ENCODE data around the gene CYB5B.
A peak's percentile ranks its signal among the peaks of the same experiment; 100 is the strongest.

Gene CYB5B

DNA sequence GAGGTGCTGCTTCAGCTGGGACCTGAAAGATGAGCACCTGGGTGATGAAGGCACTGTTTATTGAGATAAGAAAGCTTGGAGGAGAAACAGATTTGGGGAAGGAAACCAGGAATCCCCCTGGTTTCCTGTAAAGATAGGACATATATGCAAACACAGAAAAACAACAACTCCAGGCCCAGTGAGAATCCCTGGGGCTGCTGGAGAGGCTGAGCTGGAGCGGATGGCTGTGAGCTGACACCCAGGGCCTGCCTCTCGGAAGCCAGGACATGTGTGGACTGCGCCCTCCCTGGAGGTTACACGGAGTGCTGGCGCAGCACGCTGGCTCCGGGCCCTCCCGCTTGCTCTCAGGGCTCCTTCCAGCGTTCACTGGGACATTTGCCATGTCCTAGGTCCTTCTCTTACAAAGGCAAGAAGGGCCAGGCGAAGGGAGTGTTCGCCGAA is 57.5 kb downstream of the CYB5B start:
- H3K36me3 ChIP-seq (ENCODE audit: control insufficient read depth in 1 of 2, insufficient read depth in 2 of 2, low read length in 2 of 2) = no peaks in the 10 kb centered on the region
- H3K27me3 ChIP-seq (ENCODE audit: control insufficient read depth in 1 of 2, insufficient read depth in 2 of 2, low read length in 2 of 2) = no peaks in the 10 kb centered on the region
- no peak overlapping the region for H3K9ac ChIP-seq (ENCODE audit: low read depth in 1 of 2, low read length in 2 of 2)

DNA sequence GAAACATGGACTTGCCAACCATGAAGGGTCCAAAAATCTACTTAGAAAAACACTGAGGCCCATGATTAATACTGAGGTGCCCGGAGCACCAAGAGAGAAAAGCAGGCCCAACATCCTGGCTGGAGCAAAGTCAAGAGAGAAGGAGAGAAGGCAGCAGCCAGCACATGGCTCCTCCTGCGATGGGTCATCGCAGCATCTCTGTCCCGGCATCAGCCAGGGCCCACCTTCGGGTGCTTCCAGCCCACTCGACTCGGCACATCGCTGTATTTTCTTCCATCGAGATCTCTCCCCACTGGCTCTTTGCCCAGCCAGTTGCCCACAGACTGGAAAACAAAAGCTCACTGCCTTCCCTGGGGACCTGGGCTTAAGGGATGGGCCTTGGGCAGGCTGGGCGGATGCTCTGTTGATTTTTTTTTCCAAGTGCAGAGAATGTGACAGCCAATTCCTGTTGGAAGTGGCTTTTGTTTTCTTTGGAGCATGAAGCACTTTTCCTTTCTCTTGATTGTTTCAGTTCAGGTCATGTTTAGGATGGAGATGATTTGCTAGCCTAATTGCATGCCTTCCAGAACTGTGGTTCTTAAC is 58.1 kb downstream of the CYB5B start:
- peaks cover 0 to 3% of the 10 kb centered on the region in 2 donors for H3K4me1 ChIP-seq (ENCODE audit: control insufficient read depth in 1 of 2, insufficient read depth in 2 of 2, low read length in 2 of 2)
- no peak overlapping the region for H3K4me3 ChIP-seq (ENCODE audit: low read depth in 1 of 2, low read length in 2 of 2)
- no peaks in the 10 kb centered on the region for H3K9me3 ChIP-seq (ENCODE audit: control insufficient read depth in 1 of 2, low read length in 2 of 2)
- H3K36me3 ChIP-seq (ENCODE audit: control insufficient read depth in 1 of 2, insufficient read depth in 2 of 2, low read length in 2 of 2) = no peaks in the 10 kb centered on the region
- no peaks in the 10 kb centered on the region for H3K27me3 ChIP-seq (ENCODE audit: control insufficient read depth in 1 of 2, insufficient read depth in 2 of 2, low read length in 2 of 2)
- peak overlapping the region; percentile 52 for H3K27ac ChIP-seq (ENCODE audit: low read depth, low read length)
- H3K9ac ChIP-seq (ENCODE audit: low read depth in 1 of 2, low read length in 2 of 2) = no peak overlapping the region

More for the DNA sequence above, 57.5 kb downstream of the CYB5B start:
- no peaks in the 10 kb centered on the region for H3K9me3 ChIP-seq (ENCODE audit: control insufficient read depth in 1 of 2, low read length in 2 of 2)
- H3K27ac ChIP-seq (ENCODE audit: low read depth, low read length) = peak overlapping the region; percentile 52
- H3K4me3 ChIP-seq (ENCODE audit: low read depth in 1 of 2, low read length in 2 of 2) = no peak overlapping the region
- peaks cover 0 to 3% of the 10 kb centered on the region in 2 donors for H3K4me1 ChIP-seq (ENCODE audit: control insufficient read depth in 1 of 2, insufficient read depth in 2 of 2, low read length in 2 of 2)

DNA sequence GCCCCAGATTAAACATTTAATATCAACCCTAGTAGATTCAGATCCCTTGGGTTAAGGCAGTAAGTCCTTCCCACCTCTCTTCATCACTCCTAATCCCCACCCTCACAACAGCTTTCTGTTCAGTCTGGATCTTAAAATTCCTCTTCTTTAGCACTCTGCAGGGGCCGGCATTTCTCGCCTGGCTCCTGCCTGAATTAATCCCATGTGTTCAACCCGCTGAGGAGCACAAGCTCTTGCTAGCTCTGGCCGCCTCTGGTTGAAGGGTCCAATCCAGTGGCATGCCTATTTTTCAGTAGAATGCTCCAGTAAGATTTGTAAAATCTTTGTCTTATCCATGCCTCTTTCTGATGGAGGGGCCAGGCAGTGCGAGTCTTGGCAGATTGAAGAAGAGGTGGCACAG is 59.2 kb downstream of the CYB5B start:
- Histone ChIP-seq H3K9me3 (ENCODE audit: control insufficient read depth in 1 of 2, low read length in 2 of 2) (no peaks in the 10 kb centered on the region), H3K9ac (ENCODE audit: low read depth in 1 of 2, low read length in 2 of 2) (no peak overlapping the region), H3K36me3 (ENCODE audit: control insufficient read depth in 1 of 2, insufficient read depth in 2 of 2, low read length in 2 of 2) (no peaks in the 10 kb centered on the region), H3K4me1 (ENCODE audit: control insufficient read depth in 1 of 2, insufficient read depth in 2 of 2, low read length in 2 of 2) (peaks cover 0 to 3% of the 10 kb centered on the region in 2 donors), H3K4me3 (ENCODE audit: low read depth in 1 of 2, low read length in 2 of 2) (no peak overlapping the region), H3K27me3 (ENCODE audit: control insufficient read depth in 1 of 2, insufficient read depth in 2 of 2, low read length in 2 of 2) (no peaks in the 10 kb centered on the region), H3K27ac (ENCODE audit: low read depth, low read length) (no peak overlapping the region)

DNA sequence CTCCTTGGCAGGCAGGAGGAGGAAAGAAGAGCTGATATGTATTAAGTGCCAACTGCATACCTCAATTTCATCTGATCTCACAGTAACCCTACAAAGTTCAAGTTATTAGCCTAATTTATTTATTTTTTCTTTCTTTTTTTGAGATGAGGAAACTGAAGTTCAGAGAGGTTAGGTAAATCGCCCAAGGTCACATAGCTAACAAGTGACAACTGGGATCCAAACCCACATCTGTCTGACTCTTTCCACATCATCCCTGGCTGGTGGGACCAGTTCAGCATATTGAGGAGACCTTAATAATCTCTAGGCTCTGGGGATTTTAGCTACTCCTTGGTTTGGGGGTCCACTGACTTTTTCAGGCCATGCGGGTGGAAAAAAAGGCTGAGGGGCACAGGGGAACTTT is 60.9 kb downstream of the CYB5B start:
- no peak overlapping the region for H3K27ac ChIP-seq (ENCODE audit: low read depth, low read length)

DNA sequence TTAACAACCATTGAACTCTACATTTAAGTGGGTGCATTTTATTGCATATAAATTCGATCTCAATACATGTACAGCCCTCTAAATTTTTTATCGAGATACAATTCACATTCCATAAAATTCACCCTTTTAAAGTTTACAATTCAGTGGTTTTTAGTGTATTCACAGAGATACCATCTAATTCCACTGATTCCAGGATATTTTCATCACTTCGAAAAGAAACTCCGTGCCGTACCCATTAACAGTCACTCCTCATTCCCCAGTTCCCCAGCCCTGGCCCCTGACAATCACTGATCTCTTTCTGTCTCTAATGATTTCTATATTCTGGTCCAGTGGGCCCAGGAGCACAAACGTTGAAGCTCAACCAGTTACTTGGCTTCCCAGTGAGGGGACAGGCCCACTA is 61.4 kb downstream of the CYB5B start:
- Histone ChIP-seq H3K36me3 (ENCODE audit: control insufficient read depth in 1 of 2, insufficient read depth in 2 of 2, low read length in 2 of 2) (no peaks in the 10 kb centered on the region), H3K9me3 (ENCODE audit: control insufficient read depth in 1 of 2, low read length in 2 of 2) (no peaks in the 10 kb centered on the region), H3K4me1 (ENCODE audit: control insufficient read depth in 1 of 2, insufficient read depth in 2 of 2, low read length in 2 of 2) (peaks cover 0 to 3% of the 10 kb centered on the region in 2 donors), H3K27me3 (ENCODE audit: control insufficient read depth in 1 of 2, insufficient read depth in 2 of 2, low read length in 2 of 2) (no peaks in the 10 kb centered on the region), H3K27ac (ENCODE audit: low read depth, low read length) (no peak overlapping the region), H3K9ac (ENCODE audit: low read depth in 1 of 2, low read length in 2 of 2) (no peak overlapping the region), H3K4me3 (ENCODE audit: low read depth in 1 of 2, low read length in 2 of 2) (no peak overlapping the region)

More for the DNA sequence above, 60.9 kb downstream of the CYB5B start:
- H3K4me3 ChIP-seq (ENCODE audit: low read depth in 1 of 2, low read length in 2 of 2) = no peak overlapping the region
- H3K9me3 ChIP-seq (ENCODE audit: control insufficient read depth in 1 of 2, low read length in 2 of 2) = no peaks in the 10 kb centered on the region
- H3K4me1 ChIP-seq (ENCODE audit: control insufficient read depth in 1 of 2, insufficient read depth in 2 of 2, low read length in 2 of 2) = peaks cover 0 to 3% of the 10 kb centered on the region in 2 donors
- H3K36me3 ChIP-seq (ENCODE audit: control insufficient read depth in 1 of 2, insufficient read depth in 2 of 2, low read length in 2 of 2) = no peaks in the 10 kb centered on the region
- no peaks in the 10 kb centered on the region for H3K27me3 ChIP-seq (ENCODE audit: control insufficient read depth in 1 of 2, insufficient read depth in 2 of 2, low read length in 2 of 2)
- no peak overlapping the region for H3K9ac ChIP-seq (ENCODE audit: low read depth in 1 of 2, low read length in 2 of 2)

DNA sequence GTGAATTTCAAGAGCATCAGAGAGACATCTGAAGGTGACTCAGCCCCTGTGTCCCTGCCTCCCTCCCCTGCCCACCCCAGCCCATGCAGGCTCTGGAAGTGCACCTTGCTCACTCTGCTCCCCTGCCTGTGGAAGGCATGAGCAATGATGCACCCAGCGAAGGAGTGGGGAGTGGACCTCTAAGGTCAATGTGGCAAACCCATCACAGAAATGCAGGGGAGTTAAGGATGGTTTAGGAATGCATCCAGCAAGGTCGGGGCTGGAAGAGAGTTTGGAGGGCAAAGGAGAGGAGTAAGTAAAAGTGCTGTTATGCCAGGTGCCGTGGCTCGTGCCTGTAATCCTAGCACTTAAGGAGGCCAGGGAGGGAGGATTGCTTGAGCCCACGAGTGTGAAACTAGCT is 61.9 kb downstream of the CYB5B start:
- Histone ChIP-seq H3K4me1 (ENCODE audit: control insufficient read depth in 1 of 2, insufficient read depth in 2 of 2, low read length in 2 of 2) (peaks cover 0 to 3% of the 10 kb centered on the region in 2 donors), H3K27ac (ENCODE audit: low read depth, low read length) (no peak overlapping the region), H3K36me3 (ENCODE audit: control insufficient read depth in 1 of 2, insufficient read depth in 2 of 2, low read length in 2 of 2) (no peaks in the 10 kb centered on the region), H3K27me3 (ENCODE audit: control insufficient read depth in 1 of 2, insufficient read depth in 2 of 2, low read length in 2 of 2) (no peaks in the 10 kb centered on the region), H3K9ac (ENCODE audit: low read depth in 1 of 2, low read length in 2 of 2) (no peak overlapping the region), H3K4me3 (ENCODE audit: low read depth in 1 of 2, low read length in 2 of 2) (no peak overlapping the region), H3K9me3 (ENCODE audit: control insufficient read depth in 1 of 2, low read length in 2 of 2) (no peaks in the 10 kb centered on the region)

DNA sequence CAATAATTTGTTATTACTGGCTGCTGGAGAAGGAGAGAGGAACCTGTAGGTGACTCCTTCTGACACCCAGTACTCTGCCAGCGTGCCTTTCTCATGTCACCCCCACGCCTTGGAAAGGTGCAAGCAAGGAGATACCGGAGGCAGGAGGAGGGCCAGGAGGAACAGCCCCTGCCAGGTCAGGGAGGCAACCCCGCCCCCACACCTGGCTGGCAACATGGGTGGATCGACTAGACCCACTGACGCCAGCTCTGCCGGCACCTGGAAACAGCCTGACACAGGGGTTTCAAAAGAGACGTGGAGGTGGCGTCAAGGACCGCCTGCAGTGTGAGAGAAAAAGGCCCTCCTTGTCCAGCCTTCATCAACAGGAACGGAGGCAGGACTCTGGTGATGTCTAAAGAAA is 62.3 kb downstream of the CYB5B start:
- no peak overlapping the region for H3K27ac ChIP-seq (ENCODE audit: low read depth, low read length)
- H3K9me3 ChIP-seq (ENCODE audit: control insufficient read depth in 1 of 2, low read length in 2 of 2) = no peaks in the 10 kb centered on the region
- no peaks in the 10 kb centered on the region for H3K27me3 ChIP-seq (ENCODE audit: control insufficient read depth in 1 of 2, insufficient read depth in 2 of 2, low read length in 2 of 2)
- H3K36me3 ChIP-seq (ENCODE audit: control insufficient read depth in 1 of 2, insufficient read depth in 2 of 2, low read length in 2 of 2) = no peaks in the 10 kb centered on the region
- peaks cover 0 to 3% of the 10 kb centered on the region in 2 donors for H3K4me1 ChIP-seq (ENCODE audit: control insufficient read depth in 1 of 2, insufficient read depth in 2 of 2, low read length in 2 of 2)
- H3K4me3 ChIP-seq (ENCODE audit: low read depth in 1 of 2, low read length in 2 of 2) = no peak overlapping the region
- no peak overlapping the region for H3K9ac ChIP-seq (ENCODE audit: low read depth in 1 of 2, low read length in 2 of 2)

DNA sequence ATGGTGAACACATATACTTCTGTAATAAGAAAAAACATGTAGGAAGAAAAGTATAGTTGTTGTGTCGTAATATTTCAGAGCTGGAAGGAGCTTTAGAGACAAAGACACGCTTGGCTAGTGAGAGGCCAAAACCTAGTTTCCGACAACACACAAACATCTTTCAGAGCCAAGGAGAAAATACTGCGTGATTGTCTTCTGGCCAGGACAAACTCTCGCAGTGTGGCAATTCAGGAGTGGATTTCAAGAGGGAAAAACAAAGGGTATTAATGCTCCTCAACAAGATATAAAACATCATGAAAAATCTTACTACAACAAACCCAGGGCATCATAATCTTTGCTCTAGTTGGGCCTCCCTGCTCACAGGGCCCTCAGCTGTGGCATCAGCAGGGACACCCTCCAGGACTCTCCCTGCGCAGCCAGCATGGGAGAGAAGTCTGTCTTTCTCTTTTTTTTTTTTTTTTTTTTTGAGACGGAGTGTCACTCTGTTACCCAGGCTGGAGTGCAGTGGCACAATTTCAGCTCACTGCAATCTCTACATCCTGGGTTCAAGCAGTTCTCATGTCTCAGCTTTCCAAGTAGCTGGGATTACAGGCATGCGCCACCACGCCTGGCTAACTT is 66.4 kb downstream of the CYB5B start:
- Histone ChIP-seq H3K27me3 (ENCODE audit: control insufficient read depth in 1 of 2, insufficient read depth in 2 of 2, low read length in 2 of 2) (no peaks in the 10 kb centered on the region), H3K36me3 (ENCODE audit: control insufficient read depth in 1 of 2, insufficient read depth in 2 of 2, low read length in 2 of 2) (no peaks in the 10 kb centered on the region), H3K4me3 (ENCODE audit: low read depth in 1 of 2, low read length in 2 of 2) (no peak overlapping the region), H3K9me3 (ENCODE audit: control insufficient read depth in 1 of 2, low read length in 2 of 2) (no peaks in the 10 kb centered on the region), H3K4me1 (ENCODE audit: control insufficient read depth in 1 of 2, insufficient read depth in 2 of 2, low read length in 2 of 2) (no peaks in the 10 kb centered on the region), H3K27ac (ENCODE audit: low read depth, low read length) (no peak overlapping the region), H3K9ac (ENCODE audit: low read depth in 1 of 2, low read length in 2 of 2) (no peak overlapping the region)

DNA sequence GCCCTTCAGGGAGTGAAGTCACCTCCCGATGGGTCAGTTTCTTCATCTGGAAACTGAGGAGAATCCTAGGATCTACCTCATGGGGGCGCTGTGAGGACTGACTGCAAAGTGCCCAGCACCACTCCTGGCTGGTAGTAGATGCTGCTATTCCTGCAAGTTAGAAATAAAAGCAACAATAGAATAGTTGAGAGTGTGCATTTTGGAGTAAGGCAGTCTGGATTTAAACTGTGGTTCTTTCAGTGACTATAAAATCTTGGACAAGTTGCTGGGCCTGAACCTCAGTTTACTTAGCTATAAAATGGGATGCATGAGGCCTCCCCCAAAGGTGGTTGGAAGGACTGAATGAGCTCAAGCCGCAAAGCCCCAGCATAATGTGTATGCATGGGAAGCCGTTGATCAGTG is 70.6 kb downstream of the CYB5B start:
- Histone ChIP-seq H3K4me1 (ENCODE audit: control insufficient read depth in 1 of 2, insufficient read depth in 2 of 2, low read length in 2 of 2) (no peaks in the 10 kb centered on the region), H3K4me3 (ENCODE audit: low read depth in 1 of 2, low read length in 2 of 2) (no peak overlapping the region), H3K9ac (ENCODE audit: low read depth in 1 of 2, low read length in 2 of 2) (no peak overlapping the region), H3K36me3 (ENCODE audit: control insufficient read depth in 1 of 2, insufficient read depth in 2 of 2, low read length in 2 of 2) (no peaks in the 10 kb centered on the region), H3K27me3 (ENCODE audit: control insufficient read depth in 1 of 2, insufficient read depth in 2 of 2, low read length in 2 of 2) (no peaks in the 10 kb centered on the region), H3K27ac (ENCODE audit: low read depth, low read length) (no peak overlapping the region), H3K9me3 (ENCODE audit: control insufficient read depth in 1 of 2, low read length in 2 of 2) (no peaks in the 10 kb centered on the region)

DNA sequence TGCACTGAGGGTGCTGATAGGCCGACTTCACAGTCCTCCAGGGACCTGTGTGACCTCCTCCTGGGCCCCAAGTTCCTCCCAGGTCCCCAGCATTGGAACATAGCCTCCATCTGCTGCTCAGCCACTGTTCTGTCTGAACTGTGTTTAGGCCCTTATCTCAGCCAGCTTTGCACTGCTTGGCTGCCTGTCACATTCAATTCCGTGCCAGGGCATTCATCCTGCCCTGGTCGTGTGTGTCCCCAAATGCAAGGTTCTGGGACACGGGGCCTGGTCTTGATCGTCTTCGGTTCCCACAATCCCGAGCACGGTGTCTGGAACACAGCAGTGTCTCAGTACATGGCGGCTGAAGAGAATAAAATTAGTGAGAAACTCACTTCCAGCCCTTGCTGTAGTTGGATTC is 71.4 kb downstream of the CYB5B start:
- H3K27me3 ChIP-seq (ENCODE audit: control insufficient read depth in 1 of 2, insufficient read depth in 2 of 2, low read length in 2 of 2) = no peaks in the 10 kb centered on the region
- no peak overlapping the region for H3K27ac ChIP-seq (ENCODE audit: low read depth, low read length)

More for the DNA sequence above, 71.4 kb downstream of the CYB5B start:
- no peaks in the 10 kb centered on the region for H3K4me1 ChIP-seq (ENCODE audit: control insufficient read depth in 1 of 2, insufficient read depth in 2 of 2, low read length in 2 of 2)
- H3K4me3 ChIP-seq (ENCODE audit: low read depth in 1 of 2, low read length in 2 of 2) = no peak overlapping the region
- no peaks in the 10 kb centered on the region for H3K9me3 ChIP-seq (ENCODE audit: control insufficient read depth in 1 of 2, low read length in 2 of 2)
- no peak overlapping the region for H3K9ac ChIP-seq (ENCODE audit: low read depth in 1 of 2, low read length in 2 of 2)
- H3K36me3 ChIP-seq (ENCODE audit: control insufficient read depth in 1 of 2, insufficient read depth in 2 of 2, low read length in 2 of 2) = no peaks in the 10 kb centered on the region
